Endothelial cell of umbilical vein (primary cell): Measurements from ENCODE around the gene SS18L1. TPM values are rescaled to one million over a fixed set of nuclear protein-coding genes. Genes with fewer than 3 reads are reported as not detected.

Experiments used
- BruUV-seq: library from RNA; stranded (reverse); fragments of 400-500 nt; replicated peaks from 2 replicates; lab custom pipeline; 2021; lab: Mats Ljungman, UMichigan
- CTCF ChIA-PET: fragments of 300-600, 350-600 bp; sonication (Branson Sonifier 250); formaldehyde crosslinking; loops from one replicate; lab custom pipeline; 2021; ENCODE audit warnings: antibody characterized with exemption, inconsistent platforms; lab: Charles Lee
- POLR2A ChIA-PET: fragments of 300-600, 350-600 bp; sonication (Branson Sonifier 250); formaldehyde crosslinking; loops from one replicate; lab custom pipeline; 2021; ENCODE audit warnings: antibody characterized with exemption, inconsistent platforms; lab: Charles Lee
- DNase-seq: peaks from one replicate; pipeline ENCODE4 v3.0.0-alpha.2; 2011; ENCODE audit warnings: low read depth, low spot score
- FAIRE-seq: peaks from 2 replicates; lab custom pipeline; 2011; peaks lifted over from hg19 to GRCh38; lab: Jason Lieb, UNC
- H2AFZ ChIP-seq: 2 replicates; pipeline ENCODE4 v1.6.0; 2012; ENCODE audit warnings: low read depth, low read length, control low read depth, inconsistent platforms
- H3K27ac ChIP-seq: 2 replicates; pipeline ENCODE4 v1.5.1; 2011; ENCODE audit warnings: low read depth, mild to moderate bottlenecking, control low read depth, low read length, moderate library complexity; ENCODE audit not compliant: insufficient read depth
- H3K27me3 ChIP-seq, 2 experiments: 2 replicates each; pipeline versions ENCODE4 v1.6.0 to v1.6.1; 2011; ENCODE audit warnings: low read length in 2 of 2, mixed read lengths in 1 of 2; ENCODE audit not compliant: control insufficient read depth in 2 of 2, insufficient read depth in 2 of 2
- H3K36me3 ChIP-seq, 2 experiments: 2 replicates in 1 of 2; 3 replicates in 1 of 2; pipeline ENCODE4 v1.5.1; 2011; ENCODE audit warnings: low read length in 2 of 2, mild to moderate bottlenecking in 1 of 2, moderate library complexity in 1 of 2; ENCODE audit not compliant: control insufficient read depth in 2 of 2, insufficient read depth in 2 of 2; ENCODE audit errors: extremely low read depth in 1 of 2
- H3K4me1 ChIP-seq: 3 replicates; pipeline ENCODE4 v1.5.1; 2011; ENCODE audit warnings: mild to moderate bottlenecking, low read length; ENCODE audit not compliant: control insufficient read depth, insufficient read depth; ENCODE audit errors: extremely low read depth
- H3K4me2 ChIP-seq: 2 replicates; pipeline ENCODE4 v1.6.1; 2011; ENCODE audit warnings: low read length, control low read depth, mixed read lengths; ENCODE audit not compliant: insufficient read depth
- H3K4me3 ChIP-seq, 3 experiments: fragments of 200-600 bp in 1 of 3; sonication (generic), shearing (Covaris generic) in 1 of 3; replicated peaks in 1 of 3; 2 replicates each; pipeline ENCODE4 v1.5.1; 2011 to 2016; ENCODE audit warnings: control low read depth in 3 of 3, low read length in 3 of 3, mild to moderate bottlenecking in 2 of 3, inconsistent platforms in 1 of 3, low read depth in 1 of 3, moderate library complexity in 1 of 3; ENCODE audit not compliant: insufficient read depth in 1 of 3
- H3K79me2 ChIP-seq: 2 replicates; pipeline ENCODE4 v1.6.0; 2012; ENCODE audit warnings: low read length, inconsistent platforms; ENCODE audit not compliant: control insufficient read depth, insufficient read depth
- H3K9ac ChIP-seq: replicated peaks from 2 replicates; pipeline ENCODE3; 2011; ENCODE audit warnings: low read length, control low read depth; ENCODE audit not compliant: insufficient read depth; ENCODE audit errors: extremely low read depth
- H3K9me1 ChIP-seq: replicated peaks from 3 replicates; pipeline ENCODE4 v1.6.0; 2011; ENCODE audit warnings: mild to moderate bottlenecking, low read length; ENCODE audit not compliant: control insufficient read depth, insufficient read depth; ENCODE audit errors: extremely low read depth
- H3K9me3 ChIP-seq: replicated peaks from 2 replicates; pipeline ENCODE4 v1.5.1; 2012; ENCODE audit warnings: low read length, inconsistent platforms; ENCODE audit not compliant: control insufficient read depth, insufficient read depth
- H4K20me1 ChIP-seq: replicated peaks from 2 replicates; pipeline ENCODE3; 2011; ENCODE audit warnings: mild to moderate bottlenecking, low read length; ENCODE audit not compliant: control insufficient read depth, insufficient read depth; ENCODE audit errors: extremely low read depth
- EZH2 ChIP-seq: IDR thresholded peaks from 2 replicates; pipeline ENCODE4 v1.6.1; 2012; ENCODE audit warnings: borderline replicate concordance, low read depth, mild to moderate bottlenecking, moderate library complexity, low read length, inconsistent platforms; ENCODE audit not compliant: severe bottlenecking
- FOS ChIP-seq: IDR thresholded peaks from 2 replicates; pipeline ENCODE4 v1.6.1; 2011; ENCODE audit warnings: mild to moderate bottlenecking, low read length, moderate library complexity, borderline replicate concordance; ENCODE audit not compliant: insufficient read depth
- GATA2 ChIP-seq: IDR thresholded peaks from 2 replicates; pipeline ENCODE4 v1.7.0; 2011; ENCODE audit warnings: low read depth, mild to moderate bottlenecking, moderate library complexity, mixed read lengths, low read length; ENCODE audit not compliant: insufficient read length, insufficient read depth
- JUN ChIP-seq: IDR thresholded peaks from 2 replicates; pipeline ENCODE4 v1.6.1; 2011; ENCODE audit warnings: borderline replicate concordance, low read depth; ENCODE audit not compliant: insufficient read length, insufficient read depth
- MYC ChIP-seq: IDR thresholded peaks from one replicate; pipeline ENCODE4 v1.6.1; 2011; ENCODE audit warnings: mild to moderate bottlenecking, low read depth, low read length
- POLR2A ChIP-seq: IDR thresholded peaks from 2 replicates; pipeline ENCODE4 v1.6.1; 2012; ENCODE audit warnings: low read depth, mild to moderate bottlenecking, control low read depth, low read length
- POLR2AphosphoS5 ChIP-seq: IDR thresholded peaks from 2 replicates; pipeline ENCODE4 v1.6.1; 2012; ENCODE audit warnings: low read depth, mild to moderate bottlenecking, control low read depth, low read length, moderate library complexity; ENCODE audit not compliant: insufficient read depth
- dilution Hi-C: fragments of 300-500 bp; cut with MboI; formaldehyde crosslinking; loops from one replicate; pipeline ENCODE4 v1.15.0; 2019; ENCODE audit warnings: low sequenced_read_pairs; ENCODE audit not compliant: extremely low pct_ligation_motif_present
- intact Hi-C: fragments of 100-400 bp; cut with micrococcal nuclease; formaldehyde crosslinking; loops from one replicate; pipeline ENCODE4 v1.10.0; 2022
- polyA plus RNA-seq, 4 experiments: library from polyadenylated mRNA; depleted of rRNA in 3 of 4; stranded (reverse) in 3 of 4; unstranded in 1 of 4; fragments of >200 nt; gene quantifications; 2 replicates each; pipeline versions ENCODE4 v1.2.1 to v1.2.3, GENCODE V29; 2011 to 2012; ENCODE audit warnings: missing spikeins in 1 of 4
- total RNA-seq: library from RNA; stranded (reverse); gene quantifications from 2 replicates; pipeline ENCODE4 v1.2.3, GENCODE V29; 2021
- TF ChIP-seq, protein P1 (sequence below), 2 donors: IDR thresholded peaks; 1 replicate in 1 of 2; 2 replicates in 1 of 2; pipeline ENCODE4 v1.5.1; 2011; ENCODE audit warnings: low read length in 2 of 2, mild to moderate bottlenecking in 2 of 2, moderate library complexity in 2 of 2, control low read depth in 1 of 2, inconsistent platforms in 1 of 2, low read depth in 1 of 2; ENCODE audit not compliant: insufficient read depth in 1 of 2; ENCODE audit errors: extremely low read depth in 1 of 2
- TF ChIP-seq, protein P2 (sequence below): IDR thresholded peaks from 2 replicates; pipeline ENCODE4 v1.6.1; 2011; ENCODE audit not compliant: insufficient read depth, insufficient read length

The SS18L1 gene
- total and polyA plus RNA-seq, 2 donors (not counting 3 experiments of a cell fraction or from before 2014, with no cell fraction given) = 15.4 to 21.7 TPM

DNA sequence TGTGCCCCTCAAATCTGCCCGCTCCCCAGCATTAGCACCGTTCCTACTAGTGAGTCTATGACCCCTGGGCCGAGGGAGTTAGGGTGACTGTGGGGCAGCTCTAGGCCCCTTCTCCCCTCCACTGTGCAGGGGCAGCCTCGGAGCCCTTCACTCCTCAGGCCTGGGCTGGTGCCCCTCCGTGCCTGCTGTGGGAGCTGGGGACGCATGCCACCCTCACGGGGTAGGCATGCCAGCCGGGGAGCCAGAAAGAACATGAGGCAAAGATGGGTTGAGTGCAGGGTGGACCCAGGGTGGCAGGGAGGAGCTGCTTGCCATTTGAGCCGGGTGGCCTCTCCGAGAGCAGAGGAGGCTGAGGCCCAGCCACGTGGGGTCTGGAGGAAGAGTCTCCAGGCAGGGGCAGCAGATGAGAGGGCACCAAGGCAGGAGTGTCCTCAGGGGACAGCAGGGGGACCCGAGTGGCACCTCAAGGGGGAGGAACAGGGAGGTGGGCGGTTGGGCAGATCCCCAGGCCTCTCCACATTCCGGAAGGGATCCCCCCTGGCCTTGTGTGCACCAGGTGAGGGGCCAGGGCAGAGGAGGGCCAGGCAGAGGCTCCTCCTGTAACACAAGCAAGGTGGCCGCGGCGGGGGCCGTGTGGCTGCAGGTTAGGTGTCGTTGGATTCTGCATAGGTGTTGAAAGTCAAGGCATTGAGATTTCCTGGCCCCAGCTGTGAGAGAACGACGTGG is 39.9 kb upstream of the SS18L1 start:
- no peaks in the 10 kb centered on the region for H3K27me3 ChIP-seq
- ChIA-PET CTCF (no interaction called here), POLR2A (no interaction called here)
- H3K4me3 ChIP-seq = no peak overlapping the region
- DNase-seq = no peak
- no peaks in the 10 kb centered on the region for H3K4me1 ChIP-seq
- H3K9ac ChIP-seq = no peak overlapping the region
- BruUV-seq = no TSS peak
- no peaks in the 10 kb centered on the region for H3K36me3 ChIP-seq
- H3K9me1 ChIP-seq = no peaks in the 10 kb centered on the region
- no peaks in the 10 kb centered on the region for H3K79me2 ChIP-seq
- FAIRE-seq = no peak
- H2AFZ ChIP-seq = no peak overlapping the region
- H4K20me1 ChIP-seq = no peaks in the 10 kb centered on the region
- H3K27ac ChIP-seq = no peak overlapping the region
- intact Hi-C loops = no loop called here
- dilution Hi-C loops = no loop called here
- H3K9me3 ChIP-seq = peaks cover 4% of the 10 kb centered on the region
- no peak overlapping the region for H3K4me2 ChIP-seq
- TF ChIP-seq GATA2 = no peak

DNA sequence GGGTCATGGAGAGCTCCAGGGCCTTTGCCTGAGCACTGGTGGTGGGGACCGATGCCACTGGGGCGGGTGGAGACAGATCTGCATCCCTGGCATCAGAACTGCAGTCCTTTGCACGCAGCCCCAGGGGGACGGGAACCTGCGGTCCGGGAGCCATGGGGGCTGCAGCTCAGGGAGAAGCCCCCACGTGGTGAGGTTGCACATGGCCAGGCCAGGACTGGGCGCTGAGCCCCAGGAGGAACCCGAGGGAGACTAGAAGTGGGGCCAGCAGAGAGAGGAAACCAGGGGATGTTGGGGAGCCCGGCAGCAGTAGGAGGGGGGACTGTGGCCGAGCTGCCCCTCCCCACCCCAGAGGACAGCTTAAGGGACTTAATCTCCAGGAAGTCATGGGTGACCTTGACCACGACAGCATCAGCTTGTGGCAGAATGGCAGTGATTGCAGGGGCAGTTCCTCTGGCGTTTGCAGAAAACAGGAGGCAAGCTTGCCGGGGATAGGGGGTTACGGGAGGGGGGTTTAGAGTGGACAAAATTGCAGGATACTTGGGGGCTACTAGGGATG is 39.3 kb upstream of the SS18L1 start:
- Histone ChIP-seq H4K20me1 (no peaks in the 10 kb centered on the region), H3K27me3 (no peaks in the 10 kb centered on the region), H3K9ac (no peak overlapping the region), H3K4me3 (no peak overlapping the region), H3K9me3 (peaks cover 7% of the 10 kb centered on the region), H3K27ac (no peak overlapping the region), H3K36me3 (no peaks in the 10 kb centered on the region), H3K79me2 (no peaks in the 10 kb centered on the region), H3K4me1 (no peaks in the 10 kb centered on the region), H2AFZ (no peak overlapping the region), H3K9me1 (no peaks in the 10 kb centered on the region), H3K4me2 (no peak overlapping the region)
- POLR2A ChIA-PET = no interaction called here
- TF ChIP-seq MYC (no peak), JUN (no peak), GATA2 (no peak), FOS (no peak), POLR2A (no peak), POLR2AphosphoS5 (no peak), EZH2 (no peak)
- TF ChIP-seq, protein P1, sequence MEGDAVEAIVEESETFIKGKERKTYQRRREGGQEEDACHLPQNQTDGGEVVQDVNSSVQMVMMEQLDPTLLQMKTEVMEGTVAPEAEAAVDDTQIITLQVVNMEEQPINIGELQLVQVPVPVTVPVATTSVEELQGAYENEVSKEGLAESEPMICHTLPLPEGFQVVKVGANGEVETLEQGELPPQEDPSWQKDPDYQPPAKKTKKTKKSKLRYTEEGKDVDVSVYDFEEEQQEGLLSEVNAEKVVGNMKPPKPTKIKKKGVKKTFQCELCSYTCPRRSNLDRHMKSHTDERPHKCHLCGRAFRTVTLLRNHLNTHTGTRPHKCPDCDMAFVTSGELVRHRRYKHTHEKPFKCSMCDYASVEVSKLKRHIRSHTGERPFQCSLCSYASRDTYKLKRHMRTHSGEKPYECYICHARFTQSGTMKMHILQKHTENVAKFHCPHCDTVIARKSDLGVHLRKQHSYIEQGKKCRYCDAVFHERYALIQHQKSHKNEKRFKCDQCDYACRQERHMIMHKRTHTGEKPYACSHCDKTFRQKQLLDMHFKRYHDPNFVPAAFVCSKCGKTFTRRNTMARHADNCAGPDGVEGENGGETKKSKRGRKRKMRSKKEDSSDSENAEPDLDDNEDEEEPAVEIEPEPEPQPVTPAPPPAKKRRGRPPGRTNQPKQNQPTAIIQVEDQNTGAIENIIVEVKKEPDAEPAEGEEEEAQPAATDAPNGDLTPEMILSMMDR (IDR thresholded peaks at IDR 0.05; ENCODE audit: extremely low read depth in 1 of 2, insufficient read depth in 1 of 2, low read depth in 1 of 2, low read length in 2 of 2) = no peak
- TF ChIP-seq, protein P2, sequence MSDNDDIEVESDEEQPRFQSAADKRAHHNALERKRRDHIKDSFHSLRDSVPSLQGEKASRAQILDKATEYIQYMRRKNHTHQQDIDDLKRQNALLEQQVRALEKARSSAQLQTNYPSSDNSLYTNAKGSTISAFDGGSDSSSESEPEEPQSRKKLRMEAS = no peak
- dilution Hi-C loops = no loop called here
- no TSS peak for BruUV-seq
- DNase-seq (no peak), FAIRE-seq (no peak)
- intact Hi-C loops = no loop called here
- CTCF ChIA-PET = no interaction called here
